ENCODE measurements around the gene DZIP1. TPM values are rescaled to one million over a fixed set of nuclear protein-coding genes. Genes with fewer than 3 reads are reported as not detected.

The DZIP1 gene
- total and polyA plus RNA-seq, 3 experiments from 2014 or later = 0.13 TPM; not detected in 2

GRCh38 chr13:95641291-95642027, 3.0 kb downstream of the DZIP1 start:
- Mint-ChIP-seq H3K27ac (no peak overlapping the region), H3K9me3 (no peaks in the 10 kb centered on the region), H3K36me3 (no peaks in the 10 kb centered on the region), H3K4me1 (peaks cover 8 to 19% (median 16%) of the 10 kb centered on the region in 3 donors), H3K27me3 (peaks cover 35 to 44% of the 10 kb centered on the region in 2 donors), H3K4me3 (no peak overlapping the region)
- POLR2A ChIA-PET = no interaction called here
- Histone ChIP-seq H3K27me3 (ENCODE audit: insufficient read depth, low read length, poor library complexity, severe bottlenecking) (peaks cover 4% of the 10 kb centered on the region), H3K36me3 (ENCODE audit: insufficient read depth, low read length) (no peaks in the 10 kb centered on the region), H3K9me3 (ENCODE audit: low read length) (no peaks in the 10 kb centered on the region), H3K4me1 (ENCODE audit: insufficient read depth, low read length) (no peaks in the 10 kb centered on the region), H3K4me3 (ENCODE audit: low read length) (no peak overlapping the region), H3K27ac (ENCODE audit: low read depth, low read length) (no peak overlapping the region)
- CTCF ChIA-PET = no interaction called here
- DNase-seq = no peak

GRCh38 chr13:95636853-95637252, 7.7 kb downstream of the DZIP1 start:
- POLR2A ChIA-PET = no interaction called here

GRCh38 chr13:95630593-95630992, 13.9 kb downstream of the DZIP1 start:
- H3K27me3 ChIP-seq (ENCODE audit: insufficient read depth, low read length, poor library complexity, severe bottlenecking) = no peaks in the 10 kb centered on the region
- Mint-ChIP-seq H3K36me3 (no peaks in the 10 kb centered on the region), H3K4me1 (no peaks in the 10 kb centered on the region), H3K27me3 (peaks cover 15 to 27% of the 10 kb centered on the region in 2 donors), H3K4me3 (no peak overlapping the region), H3K27ac (no peak overlapping the region), H3K9me3 (no peaks in the 10 kb centered on the region)
- no peak overlapping the region for H3K4me3 ChIP-seq (ENCODE audit: low read length)
- POLR2A ChIA-PET = no interaction called here
- no peak for DNase-seq
- no peak overlapping the region for H3K27ac ChIP-seq (ENCODE audit: low read depth, low read length)
- H3K36me3 ChIP-seq (ENCODE audit: insufficient read depth, low read length) = no peaks in the 10 kb centered on the region
- no peaks in the 10 kb centered on the region for H3K4me1 ChIP-seq (ENCODE audit: insufficient read depth, low read length)
- H3K9me3 ChIP-seq (ENCODE audit: low read length) = no peaks in the 10 kb centered on the region
- CTCF ChIA-PET = no interaction called here

More at GRCh38 chr13:95636853-95637252, 7.7 kb downstream of the DZIP1 start:
- peaks cover 0 to 8% (median 7%) of the 10 kb centered on the region in 3 donors for H3K4me1 Mint-ChIP-seq
- Histone ChIP-seq H3K27me3 (ENCODE audit: insufficient read depth, low read length, poor library complexity, severe bottlenecking) (peaks cover 4% of the 10 kb centered on the region), H3K4me1 (ENCODE audit: insufficient read depth, low read length) (no peaks in the 10 kb centered on the region), H3K4me3 (ENCODE audit: low read length) (no peak overlapping the region), H3K36me3 (ENCODE audit: insufficient read depth, low read length) (no peaks in the 10 kb centered on the region), H3K27ac (ENCODE audit: low read depth, low read length) (no peak overlapping the region), H3K9me3 (ENCODE audit: low read length) (no peaks in the 10 kb centered on the region)
- no peak for DNase-seq
- CTCF ChIA-PET = no interaction called here
- no peaks in the 10 kb centered on the region for H3K9me3 Mint-ChIP-seq
- peaks cover 22 to 39% of the 10 kb centered on the region in 2 donors for H3K27me3 Mint-ChIP-seq
- no peak overlapping the region for H3K4me3 Mint-ChIP-seq
- H3K27ac Mint-ChIP-seq = peak overlapping the region in 1 of 8 donors; percentile 30
- H3K36me3 Mint-ChIP-seq = no peaks in the 10 kb centered on the region

GRCh38 chr13:95629071-95629470, 15.4 kb downstream of the DZIP1 start:
- Histone ChIP-seq H3K36me3 (ENCODE audit: insufficient read depth, low read length) (no peaks in the 10 kb centered on the region), H3K9me3 (ENCODE audit: low read length) (no peaks in the 10 kb centered on the region), H3K4me1 (ENCODE audit: insufficient read depth, low read length) (no peaks in the 10 kb centered on the region), H3K4me3 (ENCODE audit: low read length) (no peak overlapping the region), H3K27ac (ENCODE audit: low read depth, low read length) (no peak overlapping the region), H3K27me3 (ENCODE audit: insufficient read depth, low read length, poor library complexity, severe bottlenecking) (no peaks in the 10 kb centered on the region)
- ChIA-PET CTCF (no interaction called here), POLR2A (no interaction called here)
- H3K27me3 Mint-ChIP-seq = peaks cover 12 to 35% of the 10 kb centered on the region in 2 donors
- H3K9me3 Mint-ChIP-seq = no peaks in the 10 kb centered on the region
- H3K4me1 Mint-ChIP-seq = no peaks in the 10 kb centered on the region
- H3K27ac Mint-ChIP-seq = no peak overlapping the region
- no peak for DNase-seq
- no peak overlapping the region for H3K4me3 Mint-ChIP-seq
- no peaks in the 10 kb centered on the region for H3K36me3 Mint-ChIP-seq

- Mint-ChIP-seq H3K27ac (no peak overlapping the region), H3K4me1 (no peaks in the 10 kb centered on the region), H3K9me3 (no peaks in the 10 kb centered on the region), H3K27me3 (peaks cover 13 to 33% of the 10 kb centered on the region in 2 donors), H3K36me3 (no peaks in the 10 kb centered on the region), H3K4me3 (no peak overlapping the region)
- Histone ChIP-seq H3K4me3 (ENCODE audit: low read length) (no peak overlapping the region), H3K27me3 (ENCODE audit: insufficient read depth, low read length, poor library complexity, severe bottlenecking) (no peaks in the 10 kb centered on the region), H3K27ac (ENCODE audit: low read depth, low read length) (no peak overlapping the region), H3K4me1 (ENCODE audit: insufficient read depth, low read length) (no peaks in the 10 kb centered on the region), H3K9me3 (ENCODE audit: low read length) (no peaks in the 10 kb centered on the region), H3K36me3 (ENCODE audit: insufficient read depth, low read length) (no peaks in the 10 kb centered on the region)
- ChIA-PET CTCF (no interaction called here), POLR2A (no interaction called here)
- DNase-seq = no peak
Observed at GRCh38 chr13:95628488-95628887, 16.0 kb downstream of the DZIP1 start.

- no peak for DNase-seq
- POLR2A ChIA-PET = no interaction called here
- Mint-ChIP-seq H3K36me3 (no peaks in the 10 kb centered on the region), H3K27ac (no peak overlapping the region), H3K27me3 (peaks cover 12 to 35% of the 10 kb centered on the region in 2 donors), H3K4me3 (no peak overlapping the region), H3K9me3 (no peaks in the 10 kb centered on the region), H3K4me1 (no peaks in the 10 kb centered on the region)
- Histone ChIP-seq H3K9me3 (ENCODE audit: low read length) (no peaks in the 10 kb centered on the region), H3K27ac (ENCODE audit: low read depth, low read length) (no peak overlapping the region), H3K4me1 (ENCODE audit: insufficient read depth, low read length) (no peaks in the 10 kb centered on the region), H3K36me3 (ENCODE audit: insufficient read depth, low read length) (no peaks in the 10 kb centered on the region), H3K27me3 (ENCODE audit: insufficient read depth, low read length, poor library complexity, severe bottlenecking) (no peaks in the 10 kb centered on the region), H3K4me3 (ENCODE audit: low read length) (no peak overlapping the region)
- CTCF ChIA-PET = interaction anchor here (1.3 kb wide), 1 partner anchor 206 kb away, joined by 4 read pairs; no protein-coding TSS in a partner anchor
Observed at GRCh38 chr13:95627590-95627989, 16.9 kb downstream of the DZIP1 start.

GRCh38 chr13:95626768-95627167, 17.7 kb downstream of the DZIP1 start:
- no peak overlapping the region for H3K27ac ChIP-seq (ENCODE audit: low read depth, low read length)
- no peaks in the 10 kb centered on the region for H3K4me1 Mint-ChIP-seq
- H3K27me3 ChIP-seq (ENCODE audit: insufficient read depth, low read length, poor library complexity, severe bottlenecking) = peaks cover 4% of the 10 kb centered on the region
- ChIA-PET CTCF (interaction anchor here (1.3 kb wide), 1 partner anchor 207 kb away, joined by 4 read pairs; no protein-coding TSS in a partner anchor), POLR2A (no interaction called here)
- H3K36me3 ChIP-seq (ENCODE audit: insufficient read depth, low read length) = no peaks in the 10 kb centered on the region
- H3K9me3 ChIP-seq (ENCODE audit: low read length) = no peaks in the 10 kb centered on the region
- no peak for DNase-seq
- no peaks in the 10 kb centered on the region for H3K9me3 Mint-ChIP-seq
- no peak overlapping the region for H3K4me3 ChIP-seq (ENCODE audit: low read length)
- H3K4me1 ChIP-seq (ENCODE audit: insufficient read depth, low read length) = no peaks in the 10 kb centered on the region
- H3K4me3 Mint-ChIP-seq = no peak overlapping the region
- no peaks in the 10 kb centered on the region for H3K36me3 Mint-ChIP-seq
- no peak overlapping the region for H3K27ac Mint-ChIP-seq
- H3K27me3 Mint-ChIP-seq = peaks cover 12 to 34% of the 10 kb centered on the region in 2 donors

- peaks cover 4% of the 10 kb centered on the region for H3K27me3 ChIP-seq (ENCODE audit: insufficient read depth, low read length, poor library complexity, severe bottlenecking)
- Mint-ChIP-seq H3K9me3 (no peaks in the 10 kb centered on the region), H3K4me3 (no peak overlapping the region), H3K27me3 (peaks cover 10 to 33% of the 10 kb centered on the region in 2 donors), H3K36me3 (no peaks in the 10 kb centered on the region), H3K27ac (no peak overlapping the region), H3K4me1 (no peaks in the 10 kb centered on the region)
- peak in 2 of 5 donors; percentile 1 to 12 for DNase-seq
- no peak overlapping the region for H3K27ac ChIP-seq (ENCODE audit: low read depth, low read length)
- H3K9me3 ChIP-seq (ENCODE audit: low read length) = no peaks in the 10 kb centered on the region
- no peaks in the 10 kb centered on the region for H3K36me3 ChIP-seq (ENCODE audit: insufficient read depth, low read length)
- ChIA-PET CTCF (interaction anchor here (0.7 to 5.3 kb wide), 7 partner anchors 8 to 235 kb away, joined by 3 to 73 read pairs (median 3); no protein-coding TSS in a partner anchor), POLR2A (interaction anchor here (0.7 kb wide), 1 partner anchor 55 kb away, joined by 3 read pairs; no protein-coding TSS in a partner anchor)
- no peak overlapping the region for H3K4me3 ChIP-seq (ENCODE audit: low read length)
- no peaks in the 10 kb centered on the region for H3K4me1 ChIP-seq (ENCODE audit: insufficient read depth, low read length)
Observed at GRCh38 chr13:95624020-95624419, 20.5 kb downstream of the DZIP1 start.
